Kidney (tissue), 14 donors: ENCODE measurements around the gene CCNT1. TPM values are rescaled to one million over a fixed set of nuclear protein-coding genes. Genes with fewer than 3 reads are reported as not detected.

Experiments used
- DNase-seq, 5 donors: peaks; one replicate each; pipeline ENCODE4 v3.0.0-alpha.2; 2013 to 2020
- FAIRE-seq: peaks from 2 replicates; lab custom pipeline; 2012; peaks lifted over from hg19 to GRCh38; lab: Jason Lieb, UNC
- H3K27ac ChIP-seq, 2 donors: one replicate each; pipeline ENCODE4 v1.7.0; 2013; ENCODE audit warnings: low read depth in 2 of 2, low read length in 2 of 2, inconsistent platforms in 1 of 2
- H3K27me3 ChIP-seq: one replicate; pipeline ENCODE4 v1.7.1; 2013; ENCODE audit warnings: low read length, inconsistent platforms; ENCODE audit not compliant: control insufficient read depth, insufficient read depth
- H3K36me3 ChIP-seq, 3 donors: one replicate each; pipeline versions ENCODE4 v1.7.0 to v1.7.1; 2013; ENCODE audit warnings: low read length in 3 of 3, control low read depth in 1 of 3, inconsistent platforms in 1 of 3; ENCODE audit not compliant: insufficient read depth in 3 of 3, control insufficient read depth in 2 of 3
- H3K4me1 ChIP-seq, 3 donors: one replicate each; pipeline versions ENCODE4 v1.7.0 to v1.7.1; 2013; ENCODE audit warnings: low read length in 3 of 3, inconsistent platforms in 1 of 3, low read depth in 1 of 3; ENCODE audit not compliant: control insufficient read depth in 2 of 3, insufficient read depth in 2 of 3
- H3K4me3 ChIP-seq, 3 donors: one replicate each; pipeline versions ENCODE4 v1.7.0 to v1.8.1; 2013; ENCODE audit warnings: low read length in 3 of 3, control low read depth in 1 of 3, inconsistent platforms in 1 of 3
- H3K9ac ChIP-seq, 3 donors: one replicate each; pipeline versions ENCODE4 v1.7.0 to v1.7.1; 2013; ENCODE audit warnings: low read length in 3 of 3, control low read depth in 1 of 3, inconsistent platforms in 1 of 3
- H3K9me3 ChIP-seq, 3 donors: one replicate each; pipeline versions ENCODE4 v1.7.0 to v1.7.1; 2013; ENCODE audit warnings: low read length in 3 of 3, control low read depth in 1 of 3, inconsistent platforms in 1 of 3; ENCODE audit not compliant: control insufficient read depth in 2 of 3, insufficient read depth in 1 of 3
- CTCF ChIP-seq: IDR thresholded peaks from 3 replicates; pipeline ENCODE4 v1.5.1; 2012; ENCODE audit warnings: mild to moderate bottlenecking, moderate library complexity, borderline replicate concordance; ENCODE audit not compliant: insufficient read depth; ENCODE audit errors: extremely low read depth
- intact Hi-C: fragments of 100-400 bp; cut with DNase I; formaldehyde crosslinking; loops from one replicate; pipeline ENCODE4 v1.11.1; 2022
- polyA plus RNA-seq: library from polyadenylated mRNA; stranded (reverse); fragments of 350-450 nt; fragmentation: Illumina TruSeq; extraction: RNeasy Lipid Tissue Mini Kit (QIAGEN cat#74804); gene quantifications from one replicate; pipeline ENCODE4 v1.2.3, GENCODE V29; 2014; ENCODE audit warnings: low read depth, low replicate concordance; ENCODE audit not compliant: insufficient read depth
- total RNA-seq: library from RNA; stranded (reverse); fragmentation: NEBNext Ultra II Directional; extraction: Animal tissue kit (Norgen Biotek cat#: 25700); gene quantifications from one replicate; pipeline ENCODE4 v1.2.1, GENCODE V29; 2021
- donor health status: control.
- donor health status: control.
- donor health status: control.
- donor health status: control.
- donor health status: control.
- donor health status: DM: yes; HTN: yes; CAD: no.
- donor health status: Normal renal cell carcinoma (clear cell type).

CCNT1 gene
- total and polyA plus RNA-seq, 2 donors from 2014 or later: 4.1 to 39.4 TPM

DNA sequence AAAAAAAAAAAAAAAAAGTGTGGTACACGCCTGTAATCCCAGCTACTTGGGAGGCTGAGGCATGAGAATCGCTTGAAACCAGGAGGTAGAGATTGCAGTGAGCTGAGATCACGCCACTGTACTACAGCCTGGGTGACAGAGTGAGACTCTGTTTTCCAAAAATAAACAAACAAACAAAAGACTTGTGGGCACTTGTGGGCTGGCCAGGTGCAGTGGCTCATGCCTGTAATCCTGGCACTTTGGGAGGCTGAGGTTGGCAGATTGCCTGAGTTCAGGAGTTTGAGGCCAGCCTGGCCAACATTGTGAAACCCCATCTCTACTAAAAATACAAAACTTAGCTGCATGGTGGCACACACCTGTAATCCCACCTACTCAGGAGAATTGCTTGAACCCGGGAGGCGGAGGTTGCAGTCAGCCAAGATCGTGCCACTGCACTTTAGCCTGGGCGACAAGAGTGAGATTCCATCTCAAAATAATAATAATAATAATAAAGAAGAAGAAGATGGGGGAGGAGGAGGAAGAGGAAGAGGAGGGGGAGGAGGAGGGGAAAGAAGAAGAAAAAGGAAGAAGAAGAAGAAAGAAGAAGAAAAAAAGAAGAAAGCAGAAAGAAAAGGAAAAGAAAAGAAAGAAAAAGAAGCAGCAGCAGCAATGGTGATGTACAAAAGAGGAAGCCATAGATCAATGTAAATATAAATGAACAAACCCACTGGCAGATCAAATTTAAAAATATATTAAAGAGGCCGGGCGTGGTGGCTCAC lies 27.9 kb upstream of the CCNT1 start:
- no peak for DNase-seq
- Histone ChIP-seq H3K27ac (no peak overlapping the region), H3K27me3 (no peaks in the 10 kb centered on the region), H3K9me3 (no peaks in the 10 kb centered on the region), H3K4me3 (no peak overlapping the region), H3K4me1 (no peaks in the 10 kb centered on the region), H3K9ac (no peak overlapping the region), H3K36me3 (no peaks in the 10 kb centered on the region)
- no peak for FAIRE-seq
- TF ChIP-seq CTCF: no peak
- intact Hi-C loops: no loop called here

DNA sequence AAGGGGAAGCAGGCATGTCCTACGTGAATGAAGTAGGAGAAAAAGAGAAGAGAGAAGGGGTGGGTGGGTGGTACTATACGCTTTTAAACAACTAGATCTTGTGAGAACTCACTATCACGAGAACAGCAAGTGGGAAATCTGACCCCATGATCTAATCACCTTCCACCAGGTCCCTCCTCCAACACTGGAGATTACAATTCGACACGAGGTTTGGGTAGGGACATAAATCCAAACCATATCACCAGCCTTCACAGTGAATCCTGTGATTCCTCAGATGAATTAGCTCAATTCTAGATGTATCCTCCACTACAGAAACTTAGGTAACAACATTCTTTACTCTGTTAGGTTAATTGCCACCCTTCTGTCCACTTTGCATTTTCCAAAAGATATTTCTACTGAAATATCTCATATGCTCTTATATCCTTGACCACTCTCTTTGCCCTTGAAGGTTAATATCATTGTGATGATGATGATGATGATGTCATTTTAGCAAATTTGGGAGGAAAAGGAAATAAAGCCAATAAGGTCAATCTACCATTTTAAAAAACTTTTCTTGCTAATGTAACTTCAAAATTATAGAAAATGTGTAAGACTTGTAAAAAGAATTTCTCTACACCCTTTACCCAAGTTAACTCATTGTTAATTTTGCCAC lies 23.2 kb upstream of the CCNT1 start:
- Histone ChIP-seq H3K36me3 (no peaks in the 10 kb centered on the region), H3K4me3 (no peak overlapping the region), H3K4me1 (no peaks in the 10 kb centered on the region), H3K27me3 (no peaks in the 10 kb centered on the region), H3K27ac (no peak overlapping the region), H3K9me3 (no peaks in the 10 kb centered on the region), H3K9ac (no peak overlapping the region)
- intact Hi-C loops: no loop called here
- no peak for FAIRE-seq
- no peak for TF ChIP-seq CTCF
- no peak for DNase-seq

GRCh38 chr12:48736456-48736855 lies 19.9 kb upstream of the CCNT1 start:
- DNase-seq: no peak
- FAIRE-seq: no peak
- H3K36me3 ChIP-seq: no peaks in the 10 kb centered on the region
- TF ChIP-seq CTCF: no peak
- no peak overlapping the region for H3K27ac ChIP-seq
- H3K9ac ChIP-seq: no peak overlapping the region
- H3K27me3 ChIP-seq: no peaks in the 10 kb centered on the region
- no peaks in the 10 kb centered on the region for H3K9me3 ChIP-seq
- H3K4me3 ChIP-seq: no peak overlapping the region
- intact Hi-C loops: no loop called here
- H3K4me1 ChIP-seq: no peaks in the 10 kb centered on the region
